ENCODE results near the gene BIN1. TPM values are rescaled to one million over a fixed set of nuclear protein-coding genes. Genes with fewer than 3 reads are reported as not detected.

BIN1 gene
- total RNA-seq, 1 donor from 2014 or later: 62.5 TPM

- Mint-ChIP-seq H3K4me1 (no peaks in the 10 kb centered on the region), H3K9me3 (no peaks in the 10 kb centered on the region), H3K4me3 (no peak overlapping the region), H3K27me3 (no peaks in the 10 kb centered on the region), H3K36me3 (ENCODE audit: low read depth) (peaks cover 65% of the 10 kb centered on the region), H3K27ac (no peak overlapping the region)
- intact Hi-C loops (cut with micrococcal nuclease): no loop called here
- TF ChIP-seq, protein P1, sequence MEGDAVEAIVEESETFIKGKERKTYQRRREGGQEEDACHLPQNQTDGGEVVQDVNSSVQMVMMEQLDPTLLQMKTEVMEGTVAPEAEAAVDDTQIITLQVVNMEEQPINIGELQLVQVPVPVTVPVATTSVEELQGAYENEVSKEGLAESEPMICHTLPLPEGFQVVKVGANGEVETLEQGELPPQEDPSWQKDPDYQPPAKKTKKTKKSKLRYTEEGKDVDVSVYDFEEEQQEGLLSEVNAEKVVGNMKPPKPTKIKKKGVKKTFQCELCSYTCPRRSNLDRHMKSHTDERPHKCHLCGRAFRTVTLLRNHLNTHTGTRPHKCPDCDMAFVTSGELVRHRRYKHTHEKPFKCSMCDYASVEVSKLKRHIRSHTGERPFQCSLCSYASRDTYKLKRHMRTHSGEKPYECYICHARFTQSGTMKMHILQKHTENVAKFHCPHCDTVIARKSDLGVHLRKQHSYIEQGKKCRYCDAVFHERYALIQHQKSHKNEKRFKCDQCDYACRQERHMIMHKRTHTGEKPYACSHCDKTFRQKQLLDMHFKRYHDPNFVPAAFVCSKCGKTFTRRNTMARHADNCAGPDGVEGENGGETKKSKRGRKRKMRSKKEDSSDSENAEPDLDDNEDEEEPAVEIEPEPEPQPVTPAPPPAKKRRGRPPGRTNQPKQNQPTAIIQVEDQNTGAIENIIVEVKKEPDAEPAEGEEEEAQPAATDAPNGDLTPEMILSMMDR (IDR thresholded peaks at IDR 0.05): no peak
- POLR2A ChIA-PET: no interaction called here
- ATAC-seq (ENCODE audit: low read depth): no peak
- CTCF ChIA-PET: no interaction called here
- DNase-seq: no peak
Measured at GRCh38 chr2:127058954-127059252, 48.1 kb downstream of the BIN1 start.

GRCh38 chr2:127058246-127058953 is 48.6 kb downstream of the BIN1 start:
- Mint-ChIP-seq H3K27me3 (no peaks in the 10 kb centered on the region), H3K36me3 (ENCODE audit: low read depth) (peaks cover 64% of the 10 kb centered on the region), H3K4me3 (no peak overlapping the region), H3K9me3 (no peaks in the 10 kb centered on the region), H3K4me1 (no peaks in the 10 kb centered on the region), H3K27ac (no peak overlapping the region)
- CTCF ChIA-PET: no interaction called here
- ATAC-seq (ENCODE audit: low read depth) (no peak), DNase-seq (no peak)
- intact Hi-C loops (cut with micrococcal nuclease): no loop called here
- TF ChIP-seq, protein P1 (IDR thresholded peaks at IDR 0.05): no peak
- POLR2A ChIA-PET: no interaction called here

GRCh38 chr2:127057371-127058245 is 49.3 kb downstream of the BIN1 start:
- ChIA-PET POLR2A (no interaction called here), CTCF (no interaction called here)
- TF ChIP-seq, protein P1 (IDR thresholded peaks at IDR 0.05): no peak
- no peak for DNase-seq
- H3K36me3 Mint-ChIP-seq (ENCODE audit: low read depth): peaks cover 60% of the 10 kb centered on the region
- no peak overlapping the region for H3K4me3 Mint-ChIP-seq
- H3K27ac Mint-ChIP-seq: no peak overlapping the region
- no peak for ATAC-seq (ENCODE audit: low read depth)
- intact Hi-C loops (cut with micrococcal nuclease): no loop called here
- no peaks in the 10 kb centered on the region for H3K4me1 Mint-ChIP-seq
- no peaks in the 10 kb centered on the region for H3K27me3 Mint-ChIP-seq
- no peaks in the 10 kb centered on the region for H3K9me3 Mint-ChIP-seq

- no peak for ATAC-seq (ENCODE audit: low read depth)
- Mint-ChIP-seq H3K36me3 (ENCODE audit: low read depth) (peaks cover 56% of the 10 kb centered on the region), H3K4me1 (no peaks in the 10 kb centered on the region)
Measured at GRCh38 chr2:127056631-127057370, 50.2 kb downstream of the BIN1 start.

More at GRCh38 chr2:127056631-127057370, 50.2 kb downstream of the BIN1 start:
- POLR2A ChIA-PET: no interaction called here
- CTCF ChIA-PET: no interaction called here
- Mint-ChIP-seq H3K9me3 (no peaks in the 10 kb centered on the region), H3K27me3 (no peaks in the 10 kb centered on the region), H3K27ac (no peak overlapping the region), H3K4me3 (no peak overlapping the region)
- no peak for DNase-seq
- intact Hi-C loops (cut with micrococcal nuclease): no loop called here
- TF ChIP-seq, protein P1 (IDR thresholded peaks at IDR 0.05): no peak

Data from activated B cell treated with CpG ODN at 0.5 μM for 24 hours (primary cell).